GM19023 (cell line): ENCODE results near the gene MIXL1.

Source experiments
- ATAC-seq: cut with Tn5 transposase; IDR thresholded peaks from one replicate; pipeline ENCODE4 v1.9.1; 2021; ENCODE audit warnings: mild to moderate bottlenecking, moderate library complexity; ENCODE audit not compliant: unreplicated experiment

Gene MIXL1

GRCh38 chr1:226276077-226276682 lies 52.7 kb downstream of the MIXL1 start:
- no peak for ATAC-seq
